SU-DHL-6 (cell line): ENCODE results near the gene F9.

ENCODE experiments used
- EZH2phosphoT487 ChIP-seq: fragments of 200-600 bp; sonication (generic), shearing (Covaris generic); conservative IDR thresholded peaks from 2 replicates; pipeline ENCODE4 v1.6.1; 2018; ENCODE audit warnings: mild to moderate bottlenecking, antibody characterized with exemption, low read length, moderate library complexity, mixed read lengths
- TF ChIP-seq, protein P1 (sequence below): fragments of 200-600 bp; sonication (generic); IDR thresholded peaks from one replicate; pipeline ENCODE4 v1.5.1; 2017; ENCODE audit warnings: antibody characterized with exemption, mild to moderate bottlenecking, low read length, moderate library complexity; ENCODE audit not compliant: insufficient read depth, poor library complexity, severe bottlenecking

DNA sequence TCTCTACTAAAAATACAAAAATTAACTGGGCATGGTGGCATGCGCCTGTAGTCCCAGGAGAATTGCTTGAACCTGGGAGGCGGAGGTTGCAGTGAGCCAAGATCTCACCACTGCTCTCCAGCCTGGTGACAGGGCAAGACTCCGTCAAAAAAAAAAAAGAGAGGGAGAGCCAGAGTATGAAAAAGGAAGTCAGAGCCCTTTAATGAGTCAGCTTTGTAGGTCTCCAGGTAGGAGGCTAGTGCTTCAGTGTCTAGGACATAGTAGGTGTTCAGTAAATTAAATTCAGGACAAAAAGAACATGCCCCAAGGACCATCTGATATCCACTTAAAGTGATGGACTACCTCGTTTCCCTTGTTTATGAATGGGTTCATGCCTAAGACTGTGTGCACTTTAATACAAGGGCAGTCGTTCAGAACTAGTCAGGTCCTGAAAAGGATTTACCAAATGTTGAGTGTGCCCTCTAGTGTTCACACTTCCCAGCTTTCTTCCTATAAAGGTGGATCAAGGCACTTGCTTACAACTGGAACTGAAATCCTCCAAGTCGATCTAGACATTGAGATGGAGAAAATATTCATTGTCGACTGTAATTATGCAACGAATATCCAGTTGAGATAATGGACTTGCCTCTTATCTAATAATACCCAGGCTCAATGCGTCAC is 29.0 kb downstream of the F9 start:
- TF ChIP-seq, protein P1, sequence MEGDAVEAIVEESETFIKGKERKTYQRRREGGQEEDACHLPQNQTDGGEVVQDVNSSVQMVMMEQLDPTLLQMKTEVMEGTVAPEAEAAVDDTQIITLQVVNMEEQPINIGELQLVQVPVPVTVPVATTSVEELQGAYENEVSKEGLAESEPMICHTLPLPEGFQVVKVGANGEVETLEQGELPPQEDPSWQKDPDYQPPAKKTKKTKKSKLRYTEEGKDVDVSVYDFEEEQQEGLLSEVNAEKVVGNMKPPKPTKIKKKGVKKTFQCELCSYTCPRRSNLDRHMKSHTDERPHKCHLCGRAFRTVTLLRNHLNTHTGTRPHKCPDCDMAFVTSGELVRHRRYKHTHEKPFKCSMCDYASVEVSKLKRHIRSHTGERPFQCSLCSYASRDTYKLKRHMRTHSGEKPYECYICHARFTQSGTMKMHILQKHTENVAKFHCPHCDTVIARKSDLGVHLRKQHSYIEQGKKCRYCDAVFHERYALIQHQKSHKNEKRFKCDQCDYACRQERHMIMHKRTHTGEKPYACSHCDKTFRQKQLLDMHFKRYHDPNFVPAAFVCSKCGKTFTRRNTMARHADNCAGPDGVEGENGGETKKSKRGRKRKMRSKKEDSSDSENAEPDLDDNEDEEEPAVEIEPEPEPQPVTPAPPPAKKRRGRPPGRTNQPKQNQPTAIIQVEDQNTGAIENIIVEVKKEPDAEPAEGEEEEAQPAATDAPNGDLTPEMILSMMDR, result no peak
- no peak for TF ChIP-seq EZH2phosphoT487
